ENCODE measurements around the gene CDC6.
A peak's percentile ranks its signal among the peaks of the same experiment; 100 is the strongest.
"Not testable (repeated sequence)": the region's sequence is repeated elsewhere in the genome, so short reads cannot be mapped to it uniquely, and the experiment has no call there.

The CDC6 gene

DNA sequence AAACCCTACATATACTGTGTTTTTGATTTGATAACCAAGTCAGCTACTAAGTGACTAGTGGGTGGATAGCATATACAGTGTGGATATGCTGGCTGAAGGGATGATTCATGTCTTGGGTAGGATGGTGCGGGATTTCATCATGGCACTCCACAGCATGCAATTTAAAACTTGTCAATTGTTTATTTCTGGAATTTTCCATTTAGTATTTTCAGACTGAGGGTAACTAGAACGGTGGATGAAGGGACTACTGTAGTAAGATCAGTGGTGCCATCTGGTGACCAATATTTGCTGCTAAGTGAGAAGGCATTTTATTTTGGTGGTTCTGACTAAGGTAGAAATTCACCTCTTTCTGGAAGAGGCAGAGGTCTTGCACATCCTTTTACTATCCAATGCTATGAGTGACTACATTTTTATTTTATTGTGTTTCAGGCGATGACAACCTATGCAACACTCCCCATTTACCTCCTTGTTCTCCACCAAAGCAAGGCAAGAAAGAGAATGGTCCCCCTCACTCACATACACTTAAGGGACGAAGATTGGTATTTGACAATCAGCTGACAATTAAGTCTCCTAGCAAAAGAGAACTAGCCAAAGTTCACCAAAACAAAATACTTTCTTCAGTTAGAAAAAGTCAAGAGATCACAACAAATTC, 3.1 kb downstream of the CDC6 start:
- peak in 3 of 6 experiments; percentile 6 to 37 (median 30) for DNase-seq

DNA sequence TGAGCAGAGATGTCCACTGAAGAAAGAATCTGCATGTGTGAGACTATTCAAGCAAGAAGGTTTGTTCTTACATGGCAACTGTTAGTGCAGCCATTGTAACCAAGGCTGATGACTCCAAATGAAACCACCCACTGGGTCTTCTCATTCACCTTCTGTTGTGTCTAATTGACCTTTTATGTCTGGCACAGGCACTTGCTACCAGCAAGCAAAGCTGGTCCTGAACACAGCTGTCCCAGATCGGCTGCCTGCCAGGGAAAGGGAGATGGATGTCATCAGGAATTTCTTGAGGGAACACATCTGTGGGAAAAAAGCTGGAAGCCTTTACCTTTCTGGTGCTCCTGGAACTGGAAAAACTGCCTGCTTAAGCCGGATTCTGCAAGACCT, 3.6 kb downstream of the CDC6 start:
- DNase-seq: no peak

DNA sequence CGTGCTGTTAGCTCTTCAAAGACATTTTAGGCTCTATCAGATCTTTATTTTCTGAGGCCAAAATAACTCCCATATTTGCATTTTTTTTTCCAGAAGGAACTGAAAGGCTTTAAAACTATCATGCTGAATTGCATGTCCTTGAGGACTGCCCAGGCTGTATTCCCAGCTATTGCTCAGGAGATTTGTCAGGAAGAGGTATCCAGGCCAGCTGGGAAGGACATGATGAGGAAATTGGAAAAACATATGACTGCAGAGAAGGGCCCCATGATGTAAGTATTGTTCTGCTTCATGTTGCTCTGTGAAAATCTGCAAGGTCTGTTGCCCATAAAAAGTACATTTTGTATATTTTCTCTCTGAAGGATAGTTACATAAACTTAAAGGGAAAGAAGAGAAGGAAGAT, 5.7 kb downstream of the CDC6 start:
- no peak for DNase-seq

DNA sequence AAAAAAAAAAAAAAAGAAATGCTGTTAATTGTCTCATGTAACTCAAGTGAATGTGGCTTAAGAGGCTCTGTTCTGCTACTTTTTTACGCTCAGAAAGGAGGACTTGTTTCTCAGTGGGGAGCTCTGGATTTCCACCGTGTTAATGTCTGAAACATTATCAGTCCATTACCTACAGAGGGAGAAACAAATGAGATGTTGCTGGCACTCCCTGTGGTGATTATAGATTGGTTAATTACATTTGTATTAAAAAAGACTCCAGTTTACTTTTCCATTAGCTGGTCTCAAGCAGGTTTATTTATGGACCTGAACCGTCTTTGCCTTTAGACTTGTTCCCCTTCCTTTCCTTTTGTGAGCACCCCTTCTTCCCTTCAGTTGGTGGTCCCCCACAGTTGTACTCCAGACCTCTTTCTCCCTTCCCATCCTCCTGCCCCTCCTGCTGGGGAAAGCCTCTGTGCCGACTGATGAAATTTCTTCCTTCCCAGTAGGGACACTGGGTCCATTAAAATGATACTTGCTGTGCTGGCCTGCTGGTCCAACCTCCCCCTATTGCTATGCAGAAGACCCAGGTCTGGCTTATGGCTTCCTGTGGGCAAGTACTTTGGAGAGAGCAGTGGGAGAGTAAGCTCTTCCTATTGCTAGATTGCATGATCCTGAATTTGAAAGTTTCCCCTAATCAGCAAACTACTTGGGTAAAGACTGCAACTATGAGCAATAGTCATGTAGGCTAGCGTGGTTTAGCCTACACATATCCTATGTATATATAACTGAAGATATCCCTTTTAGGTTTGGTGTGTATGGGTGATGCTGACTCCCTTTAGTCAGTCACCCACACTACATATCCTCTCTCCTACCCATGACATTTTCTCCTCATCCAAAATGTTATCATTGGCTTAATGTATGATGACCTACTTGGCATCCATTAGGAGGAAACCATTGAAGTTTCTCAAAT, 8.1 kb downstream of the CDC6 start:
- DNase-seq: no peak

DNA sequence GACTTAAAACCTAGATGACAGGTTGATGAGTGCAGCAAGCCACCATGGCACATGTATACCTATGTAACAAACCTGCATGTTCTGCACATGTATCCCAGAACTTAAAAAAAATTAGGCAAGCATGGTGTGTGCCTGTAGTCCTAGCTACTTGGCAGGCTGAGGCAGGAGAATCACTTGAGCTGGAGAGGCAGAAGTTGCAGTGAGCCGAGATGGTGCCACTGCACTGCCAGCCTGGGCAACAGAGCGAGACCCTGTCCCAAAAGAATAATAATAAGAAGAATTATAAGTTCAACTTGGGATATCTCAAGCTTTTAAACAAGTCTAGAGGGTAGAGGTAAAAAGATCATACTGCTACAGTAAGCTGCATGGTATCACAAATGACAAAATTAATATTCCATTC, 9.8 kb downstream of the CDC6 start:
- DNase-seq: no peak

DNA sequence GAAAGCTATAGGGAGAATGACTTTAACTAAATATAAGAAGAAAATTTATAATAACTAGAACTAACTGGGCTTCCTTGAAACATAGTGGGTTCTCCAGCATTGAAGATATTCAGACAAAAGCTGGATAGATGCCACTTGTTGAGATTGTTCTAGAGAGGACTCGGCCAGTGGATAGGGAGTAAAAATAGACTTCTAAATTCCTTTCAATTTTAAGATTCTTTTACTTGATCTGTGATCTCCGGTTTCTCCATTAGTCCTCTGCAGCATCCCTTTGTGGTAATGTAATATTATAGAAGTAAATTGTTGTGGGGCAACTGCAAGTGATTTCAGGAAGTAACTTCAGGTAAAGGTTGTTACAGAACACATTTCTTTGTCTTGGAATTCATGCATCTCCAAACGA, 11.0 kb downstream of the CDC6 start:
- DNase-seq: no peak

DNA sequence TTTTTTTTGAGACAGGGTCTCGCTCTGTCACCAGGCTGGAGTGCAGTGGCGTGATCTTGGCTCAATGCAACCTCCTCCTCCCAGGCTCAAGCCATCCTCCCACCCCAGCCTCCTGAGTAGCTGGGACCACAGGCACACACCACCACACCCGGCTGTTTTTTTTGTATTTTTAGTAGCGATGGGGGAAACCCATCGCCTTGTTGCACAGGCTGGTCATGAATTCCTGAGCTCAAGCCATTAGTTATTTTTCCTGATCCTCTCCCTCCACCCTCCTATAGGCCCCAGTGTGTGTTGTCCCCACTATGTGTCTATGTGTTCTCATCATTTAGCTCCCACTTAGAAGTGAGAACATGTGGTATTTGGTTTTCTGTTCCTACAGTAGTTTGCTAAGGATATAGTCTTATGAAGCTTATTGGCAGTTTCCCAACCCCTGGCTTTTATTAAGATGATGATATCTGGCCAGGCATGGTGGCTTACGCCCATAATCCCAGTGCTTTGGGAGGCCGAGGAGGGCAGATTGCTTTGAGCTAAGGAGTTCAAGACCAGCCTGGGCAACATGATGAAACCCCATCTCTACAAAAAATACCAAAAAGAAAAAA, 11.6 kb downstream of the CDC6 start:
- not testable (repeated sequence) for DNase-seq

DNA sequence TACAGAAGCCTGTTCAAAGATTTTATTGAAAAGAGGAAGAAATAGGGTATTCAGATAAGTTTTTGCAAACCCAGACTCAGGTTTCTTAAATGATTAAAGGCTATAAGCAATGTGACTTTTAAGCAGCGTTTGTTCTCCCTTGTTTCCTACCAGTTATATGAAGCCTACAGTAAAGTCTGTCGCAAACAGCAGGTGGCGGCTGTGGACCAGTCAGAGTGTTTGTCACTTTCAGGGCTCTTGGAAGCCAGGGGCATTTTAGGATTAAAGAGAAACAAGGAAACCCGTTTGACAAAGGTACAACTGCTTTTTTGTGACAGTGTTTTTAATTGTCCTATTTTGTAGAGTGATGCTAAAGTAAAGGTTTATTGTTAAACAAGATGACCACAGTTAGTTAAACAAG, 13.6 kb downstream of the CDC6 start:
- no peak for DNase-seq

DNA sequence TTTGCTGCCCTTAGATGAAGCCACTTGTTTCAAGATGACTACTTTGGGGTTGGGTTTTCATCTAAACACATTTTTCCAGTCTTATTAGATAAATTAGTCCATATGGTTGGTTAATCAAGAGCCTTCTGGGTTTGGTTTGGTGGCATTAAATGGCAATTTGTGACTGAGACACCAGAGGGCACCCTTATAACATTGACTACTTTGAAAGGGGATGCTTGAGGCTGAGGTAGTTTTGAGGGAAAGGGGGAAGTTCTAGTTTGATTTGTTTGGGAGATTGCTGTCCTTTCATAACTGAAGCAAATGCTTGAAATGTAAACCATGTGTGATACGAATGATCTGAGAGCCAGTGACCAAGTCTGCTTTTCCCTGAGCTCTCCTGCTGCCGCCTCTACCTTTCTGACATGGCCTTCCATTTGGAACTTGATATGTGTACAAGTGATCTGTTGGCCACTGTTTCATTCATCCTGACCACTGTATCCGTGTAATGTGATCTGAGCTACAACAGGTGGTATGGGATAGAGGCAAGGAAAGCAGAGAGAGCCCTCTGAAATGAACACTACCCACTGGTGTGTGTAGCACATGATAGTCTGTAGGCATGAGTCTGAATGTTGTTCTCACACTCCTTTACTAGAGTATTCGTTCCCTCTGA, 15.5 kb downstream of the CDC6 start:
- peak in 5 of 6 experiments; percentile 21 to 76 (median 33) for DNase-seq

DNA sequence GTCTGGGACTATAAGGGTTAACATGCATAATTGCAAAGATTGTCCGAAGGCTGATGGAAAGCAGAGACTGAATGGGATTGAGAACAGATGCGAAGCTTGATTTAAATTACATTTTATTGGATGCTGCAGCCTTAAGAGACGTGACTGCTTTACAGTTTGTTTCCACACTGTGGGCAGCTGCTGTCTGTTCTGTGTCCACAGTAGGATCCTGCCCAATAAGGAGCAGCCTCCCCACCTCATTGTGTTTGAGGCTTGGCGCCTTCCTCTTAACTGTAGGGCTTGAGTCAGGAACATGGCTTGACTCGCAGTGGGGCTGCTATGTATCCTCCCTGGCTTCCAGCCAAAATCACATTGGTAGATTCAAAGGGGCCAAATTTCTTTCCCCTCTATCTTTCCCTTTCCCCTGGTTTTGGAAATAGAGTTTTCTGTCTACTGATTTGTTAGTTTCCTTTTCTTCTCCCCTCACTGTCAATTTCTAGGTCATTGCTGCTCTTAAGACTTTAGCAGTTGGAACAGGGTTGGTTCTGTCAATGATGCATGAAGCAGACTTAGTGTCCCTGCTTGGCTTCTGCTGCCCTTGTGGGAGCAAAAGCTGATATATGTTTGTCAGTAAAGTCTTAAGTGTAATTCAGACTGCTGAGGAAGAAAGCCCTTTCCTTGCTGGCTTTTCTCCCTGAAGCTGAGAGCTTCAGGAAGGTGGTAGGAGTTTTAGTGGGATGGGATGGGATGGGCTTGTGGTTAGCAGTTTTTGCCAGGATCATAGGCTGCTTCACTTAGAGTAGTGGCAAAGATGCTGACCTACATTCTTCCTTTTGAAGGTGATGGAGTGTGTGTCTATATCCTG, 16.3 kb downstream of the CDC6 start:
- no peak for DNase-seq

DNA sequence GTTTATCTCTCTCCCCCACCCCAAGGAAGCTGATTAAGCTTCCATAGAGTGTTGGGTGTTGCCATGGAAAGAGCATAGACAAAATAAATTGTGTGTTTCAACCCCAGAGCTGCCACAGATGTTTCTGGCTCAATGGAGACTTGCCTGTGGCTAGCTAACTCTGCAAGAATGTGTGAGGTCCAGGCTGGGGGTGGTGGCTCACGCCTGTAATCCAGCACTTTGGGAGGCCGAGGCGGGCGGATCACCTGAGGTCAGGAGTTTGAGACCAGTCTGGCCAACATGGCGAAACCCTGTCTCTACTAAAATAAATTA, 16.8 kb downstream of the CDC6 start:
- DNase-seq: not testable (repeated sequence)

DNA sequence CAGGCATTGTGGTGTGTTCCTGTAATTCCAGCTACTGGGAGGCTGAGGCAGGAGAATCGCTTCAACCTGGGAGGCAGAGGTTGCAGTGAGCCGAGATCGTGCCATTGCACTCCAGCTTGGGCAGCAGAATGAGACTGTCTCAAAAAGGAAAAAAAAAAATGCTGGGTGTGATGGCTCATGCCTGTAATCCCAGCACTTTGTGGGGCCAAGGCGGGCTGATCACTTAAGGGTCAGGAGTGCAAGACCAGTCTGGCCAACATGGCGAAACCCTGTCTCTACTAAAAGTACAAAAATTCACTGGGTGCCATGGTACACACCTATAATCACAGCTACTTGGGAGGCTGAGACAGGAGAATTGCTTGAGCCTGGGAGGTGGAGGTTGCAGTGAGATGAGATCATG, 17.2 kb downstream of the CDC6 start:
- DNase-seq: not testable (repeated sequence)

DNA sequence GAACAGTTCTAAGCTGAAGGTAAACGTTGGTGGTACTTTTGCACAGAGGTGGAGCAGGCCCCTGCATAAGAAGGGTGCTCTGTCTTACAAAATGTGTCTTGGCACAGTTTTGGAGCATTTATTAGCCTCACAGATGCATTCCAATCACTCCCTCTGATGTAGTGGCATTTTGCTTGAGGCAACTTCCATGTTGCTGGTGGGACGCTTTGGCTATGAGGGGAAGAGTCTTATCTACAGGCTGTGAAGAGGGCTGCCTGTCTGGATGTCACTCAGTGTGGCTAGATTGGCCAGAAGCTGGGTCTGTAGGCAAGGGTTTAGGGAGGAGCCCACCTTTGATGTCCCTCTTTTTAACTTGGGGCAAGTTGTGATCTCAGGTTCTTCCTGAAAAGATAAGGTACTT, 18.7 kb downstream of the CDC6 start:
- no peak for DNase-seq

DNA sequence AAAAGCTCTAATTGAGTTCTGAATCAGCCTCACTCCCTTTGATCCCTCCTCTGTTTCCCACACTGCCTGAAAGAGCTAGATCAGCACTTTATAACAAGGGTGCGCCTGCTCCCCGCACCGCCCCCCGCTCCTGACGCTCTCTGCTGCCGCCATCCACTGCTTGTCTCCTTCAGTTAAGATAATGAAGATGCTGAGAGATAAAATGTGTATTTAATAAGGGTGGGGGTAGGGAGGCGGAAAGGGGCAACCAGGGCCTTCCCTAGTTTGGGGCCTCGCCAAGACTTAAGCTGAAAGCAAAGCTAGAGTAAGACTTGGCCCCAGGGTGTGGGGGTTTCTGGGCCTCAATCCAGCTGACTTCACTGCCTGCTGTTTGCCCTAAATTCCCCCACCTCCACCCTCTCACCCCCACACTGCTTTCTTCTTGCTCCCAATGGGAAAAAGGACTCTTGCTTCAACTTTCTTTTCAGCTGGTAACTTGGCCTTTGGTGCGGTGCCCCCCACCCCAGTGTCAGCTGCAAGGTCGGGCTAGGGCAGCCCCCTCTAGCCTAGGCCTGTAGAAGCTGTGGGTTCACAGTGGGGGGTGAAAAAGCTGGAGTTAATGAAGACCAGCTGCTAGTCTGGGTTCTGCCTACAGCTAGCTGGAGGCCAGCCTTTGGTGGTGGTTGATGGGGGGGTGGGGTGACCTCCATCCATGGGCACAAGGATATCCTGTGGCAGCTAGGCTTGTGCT, 19.5 kb downstream of the CDC6 start:
- DNase-seq: peak in 1 of 6 experiments; percentile 18

DNA sequence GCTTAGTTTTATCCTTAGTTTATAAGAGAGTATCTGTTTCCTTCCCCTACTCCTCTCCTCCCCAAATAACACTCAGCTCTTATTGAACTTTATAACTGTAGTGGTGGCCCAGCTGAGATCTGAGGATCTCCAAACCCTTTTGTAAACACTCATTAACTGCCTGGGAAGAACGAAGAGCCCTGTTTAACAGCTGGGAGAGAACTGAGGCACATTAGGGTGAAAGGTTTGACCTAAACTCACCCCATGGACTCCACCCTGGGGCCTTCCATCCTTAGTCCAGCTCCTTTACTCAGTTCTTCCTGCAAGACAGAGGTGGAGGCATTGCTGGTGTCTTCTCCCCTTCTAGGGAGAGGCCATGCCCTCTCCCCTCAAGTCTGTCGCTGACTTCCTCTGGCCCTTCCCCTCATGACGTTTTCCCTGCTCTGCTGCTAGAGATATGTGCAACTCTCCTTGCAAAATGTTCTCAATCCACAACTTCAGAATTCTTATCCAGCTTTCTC, 20.1 kb downstream of the CDC6 start:
- DNase-seq: no peak

DNA sequence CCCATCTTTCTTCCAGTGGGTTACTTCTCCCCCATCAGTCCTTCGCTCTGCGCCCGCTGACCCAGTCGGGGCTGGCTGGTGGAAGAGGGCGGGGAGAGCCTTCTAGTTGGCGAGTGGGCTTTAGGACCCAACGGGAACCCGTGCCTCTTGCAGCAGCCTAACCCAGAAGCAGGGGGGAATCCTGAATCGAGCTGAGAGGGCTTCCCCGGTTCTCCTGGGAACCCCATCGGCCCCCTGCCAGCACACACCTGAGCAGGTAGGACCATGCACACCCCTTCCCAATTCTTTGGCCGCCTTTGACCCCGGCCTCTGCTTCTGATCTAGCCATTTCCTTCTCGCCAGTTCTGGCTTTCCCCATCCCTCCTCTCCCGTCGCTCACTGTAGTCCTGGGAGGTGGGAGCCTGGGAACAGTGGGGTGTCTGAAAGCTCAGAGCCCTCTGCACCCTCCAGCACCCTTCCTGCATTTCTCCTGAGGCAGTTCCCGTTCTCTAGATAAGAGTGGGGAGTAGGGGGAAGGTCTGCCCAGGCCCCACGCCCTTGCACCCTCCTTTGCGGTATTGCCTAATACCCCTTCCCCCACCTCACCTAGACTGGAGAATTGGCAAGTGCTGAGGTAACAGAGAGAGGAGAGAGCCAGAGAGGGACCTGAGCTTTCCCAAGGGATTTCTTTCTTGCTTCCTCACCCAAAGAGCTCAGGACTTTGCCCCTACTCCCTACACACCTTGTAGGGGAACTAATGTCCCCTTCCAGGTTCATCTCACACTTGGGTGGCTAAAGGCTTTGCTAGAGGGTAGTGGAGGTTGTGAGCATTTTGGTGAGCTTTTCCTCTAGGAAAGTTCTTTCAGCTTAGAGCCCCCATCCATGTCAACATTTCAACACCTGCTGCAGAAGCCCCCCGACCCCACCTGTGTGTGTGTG, 21.6 kb downstream of the CDC6 start, which contains the start of gene RARA:
TSS of gene RARA (plus strand) at position 150 of the 918 bp plus-strand sequence. CDS start 22,039 bp downstream, outside the sequence.
- DNase-seq: peak in 2 of 6 experiments; percentile 22

DNA sequence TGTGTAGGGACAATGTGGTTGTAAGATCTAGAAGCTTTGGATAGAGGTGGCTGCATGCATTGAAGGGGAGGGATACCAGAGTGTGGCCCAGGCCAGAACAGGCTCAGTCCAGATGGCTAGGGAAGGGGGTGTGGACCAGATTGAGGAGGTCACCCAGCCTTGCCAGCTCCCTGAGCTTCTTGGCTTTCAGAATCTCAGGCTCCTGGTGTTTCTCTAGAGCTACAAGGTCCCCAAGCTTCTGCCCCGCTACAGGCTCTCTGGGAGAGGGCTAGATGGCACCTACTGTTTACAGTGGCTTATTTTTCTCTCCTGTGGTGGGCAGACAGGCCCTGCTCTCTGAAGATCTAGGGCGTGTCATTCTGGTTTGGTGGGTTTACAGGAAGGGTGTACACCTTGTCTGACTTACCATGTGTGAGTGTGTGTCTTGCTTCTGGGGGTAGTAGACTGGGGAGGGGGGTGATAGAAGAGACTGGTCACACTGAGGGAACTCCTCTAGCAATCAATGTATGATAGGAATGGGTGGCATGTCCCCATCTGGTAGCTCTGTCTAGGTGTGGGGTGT, 22.4 kb downstream of the CDC6 start:
- no peak for DNase-seq

DNA sequence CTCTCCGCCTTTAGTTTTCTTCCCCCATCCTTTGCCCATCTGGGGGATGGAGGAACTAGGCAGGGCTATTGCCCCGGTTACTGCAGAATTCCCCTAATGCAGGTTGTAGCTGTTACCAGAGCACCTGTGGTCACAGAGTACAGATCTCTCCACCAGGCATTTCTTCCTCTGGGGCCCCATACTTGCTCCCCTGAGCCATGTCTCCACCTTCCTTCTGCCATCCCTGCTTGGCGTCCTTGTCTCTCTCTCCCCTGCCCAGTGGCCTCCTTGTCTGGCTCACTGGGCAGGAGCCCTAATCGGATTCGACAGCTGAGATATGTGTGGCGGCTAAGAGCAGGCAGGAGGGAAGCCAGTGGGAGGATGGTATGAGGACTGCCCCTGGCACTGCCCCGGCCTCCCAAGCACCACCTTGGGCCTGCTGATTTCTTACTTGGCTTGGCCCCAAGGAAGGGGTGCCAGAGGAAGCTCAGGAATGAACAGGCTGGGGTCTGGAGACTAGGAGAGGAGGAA, 23.3 kb downstream of the CDC6 start:
- DNase-seq: no peak

DNA sequence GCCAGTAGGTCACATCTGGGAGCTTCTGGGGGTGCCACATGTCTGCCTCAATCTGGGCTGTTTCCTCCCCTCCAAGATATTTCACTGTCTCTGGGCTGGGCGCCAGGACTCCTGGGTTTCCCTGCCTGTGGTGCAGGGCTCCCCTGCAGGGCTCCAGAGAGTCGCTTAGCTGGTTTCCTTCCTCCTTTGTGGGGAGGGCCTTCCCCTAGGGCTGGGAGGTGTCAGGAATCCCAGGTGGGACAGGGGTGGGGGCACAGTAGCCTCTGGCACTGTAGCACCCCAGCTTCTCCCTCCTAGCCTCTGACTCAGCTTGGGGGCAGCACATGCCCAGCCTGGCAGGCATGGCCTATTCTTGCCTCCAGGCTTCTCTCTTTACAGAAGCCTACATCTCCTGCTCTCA, 23.9 kb downstream of the CDC6 start:
- no peak for DNase-seq

Measured in stimulated activated naive CD4-positive, alpha-beta T cell (primary cell).